ENCODE results near the gene RGPD5. TPM values are rescaled to one million over a fixed set of nuclear protein-coding genes. Genes with fewer than 3 reads are reported as not detected.
"Not testable (repeated sequence)": the region's sequence is repeated elsewhere in the genome, so short reads cannot be mapped to it uniquely, and the experiment has no call there.

RGPD5 gene
- 18.4 and 18.6 TPM in 2 replicates for total RNA-seq (2014; rRNA removed; shearing (Covaris generic))

DNA sequence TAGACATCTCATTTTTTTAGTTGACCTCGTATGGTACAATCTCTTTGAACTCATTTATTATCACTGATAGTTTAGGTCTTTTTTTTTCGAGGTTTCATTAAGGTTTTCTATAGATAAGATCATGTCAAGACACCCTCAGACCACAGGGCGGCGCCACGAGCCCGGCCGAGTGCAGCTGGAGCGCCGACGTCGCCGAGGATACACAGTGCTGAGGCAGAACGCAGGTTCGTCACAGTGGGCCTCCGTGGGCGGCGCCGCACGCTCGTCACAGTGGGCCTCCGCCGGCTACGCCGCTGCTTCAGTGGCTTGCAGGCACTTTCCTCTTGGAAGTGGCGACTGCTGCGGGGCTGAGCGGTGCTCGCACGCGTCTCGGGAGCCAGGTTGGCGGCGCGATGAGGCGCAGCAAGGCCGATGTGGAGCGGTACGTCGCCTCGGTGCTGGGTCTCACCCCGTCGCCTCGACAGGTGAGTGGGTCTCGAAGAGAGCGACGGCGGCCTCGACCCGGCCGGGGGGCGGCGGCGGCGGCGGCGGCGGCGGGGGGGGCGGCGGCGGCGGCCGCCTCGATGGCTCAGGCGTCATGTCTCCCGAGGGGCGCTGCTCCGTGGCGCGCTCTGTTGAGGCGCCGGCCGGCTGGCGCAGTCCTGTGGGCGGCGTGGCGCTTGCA is at the start of gene RGPD5:
Gene RGPD5 (plus strand): TSS at position 232 of the 664 bp plus-strand sequence. CDS start 161 bp downstream, at position 393.
- not testable (repeated sequence) for H3K4me3 ChIP-seq (ENCODE audit: insufficient read depth, low read depth, low read length); DNase-seq; H3K36me3 ChIP-seq (replicated peaks; ENCODE audit: control insufficient read depth, insufficient read depth, low read length); H3K27me3 ChIP-seq (ENCODE audit: control insufficient read depth, insufficient read depth, low read length)

DNA sequence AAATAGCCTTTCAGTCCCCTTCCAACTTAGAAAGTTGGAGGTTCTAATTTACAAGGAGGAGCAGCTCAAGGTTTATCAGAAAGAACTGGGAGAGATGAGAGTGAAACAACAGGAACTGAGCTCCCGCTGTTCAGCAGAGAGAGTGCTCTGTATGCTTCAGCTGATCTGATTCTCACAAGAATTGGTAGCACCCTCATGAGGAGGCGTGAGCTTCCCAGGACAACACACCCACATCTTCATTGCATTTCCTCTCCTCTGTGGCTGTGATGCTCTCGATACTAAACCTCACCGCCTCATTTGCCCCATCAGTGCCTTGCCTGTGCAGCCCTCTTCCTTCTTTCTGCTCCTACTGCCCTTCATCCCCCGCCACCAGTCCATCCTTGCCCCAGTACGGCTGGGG is 42.5 kb upstream of the RGPD5 start:
- not testable (repeated sequence) for DNase-seq; H3K27me3 ChIP-seq (ENCODE audit: control insufficient read depth, insufficient read depth, low read length); H3K4me3 ChIP-seq (ENCODE audit: insufficient read depth, low read depth, low read length); H3K36me3 ChIP-seq (replicated peaks; ENCODE audit: control insufficient read depth, insufficient read depth, low read length)

DNA sequence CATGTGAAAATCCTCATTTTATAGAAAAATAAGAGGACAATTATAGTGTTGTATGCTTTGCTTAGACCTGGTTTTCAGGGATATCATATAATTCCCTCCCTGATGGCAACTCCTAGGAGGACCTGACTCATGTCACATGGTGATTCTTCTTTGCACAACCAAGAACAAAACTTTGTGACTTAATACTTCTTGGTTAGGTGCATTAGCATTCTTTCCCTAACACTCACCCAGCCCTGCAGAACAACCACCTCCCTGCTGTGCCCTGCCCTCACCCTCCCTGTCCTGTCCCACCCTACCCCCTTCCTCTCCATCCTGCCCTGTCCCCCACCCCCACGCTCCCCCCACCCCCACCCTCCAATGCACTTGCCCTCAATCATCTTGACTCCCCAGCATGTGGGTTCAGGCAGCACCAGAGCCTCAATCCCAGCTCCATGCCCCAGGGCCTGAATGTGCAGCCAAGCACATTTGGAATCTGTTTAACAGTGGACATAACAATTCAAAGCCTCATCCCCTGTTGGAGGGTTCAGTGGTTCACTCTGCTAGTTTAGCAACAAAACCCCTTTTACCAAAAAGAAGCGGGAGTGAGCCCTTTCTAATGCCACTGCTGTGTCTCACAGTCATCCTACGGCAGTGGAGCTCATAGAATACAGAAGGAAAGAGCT is 36.8 kb upstream of the RGPD5 start:
- DNase-seq; H3K4me3 ChIP-seq (ENCODE audit: insufficient read depth, low read depth, low read length); H3K27me3 ChIP-seq (ENCODE audit: control insufficient read depth, insufficient read depth, low read length); H3K36me3 ChIP-seq (replicated peaks; ENCODE audit: control insufficient read depth, insufficient read depth, low read length): not testable (repeated sequence)

- not testable (repeated sequence) for DNase-seq; H3K36me3 ChIP-seq (replicated peaks; ENCODE audit: control insufficient read depth, insufficient read depth, low read length); H3K27me3 ChIP-seq (ENCODE audit: control insufficient read depth, insufficient read depth, low read length)
- peak overlapping the region; percentile 23 for H3K4me3 ChIP-seq (ENCODE audit: insufficient read depth, low read depth, low read length)
Measured at GRCh38 chr2:109760265-109761042, 33.7 kb upstream of the RGPD5 start.

DNA sequence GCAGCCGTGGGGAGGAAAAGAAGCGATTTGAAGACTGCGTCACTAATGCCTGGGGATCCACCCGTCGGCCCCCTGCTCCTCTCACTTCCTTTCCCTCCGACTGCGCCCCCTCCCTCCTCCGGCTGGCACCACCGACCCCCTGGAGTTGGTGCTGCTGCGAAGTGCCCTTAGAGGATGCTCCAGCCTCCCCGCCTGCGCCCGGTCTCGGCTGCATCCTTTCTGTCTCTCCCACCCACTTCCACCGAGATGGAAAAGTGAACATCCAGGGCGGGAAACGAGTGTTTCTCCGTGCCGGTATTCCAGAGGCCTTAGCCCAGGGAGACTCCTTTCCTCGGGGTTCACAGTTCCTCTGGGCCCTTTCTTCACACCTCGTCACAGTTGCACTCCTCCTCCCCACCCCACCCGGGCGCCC is 33.1 kb upstream of the RGPD5 start:
- not testable (repeated sequence) for DNase-seq; H3K36me3 ChIP-seq (replicated peaks; ENCODE audit: control insufficient read depth, insufficient read depth, low read length); H3K27me3 ChIP-seq (ENCODE audit: control insufficient read depth, insufficient read depth, low read length)
- H3K4me3 ChIP-seq (ENCODE audit: insufficient read depth, low read depth, low read length): peak overlapping the region; percentile 23

- not testable (repeated sequence) for H3K4me3 ChIP-seq (ENCODE audit: insufficient read depth, low read depth, low read length); H3K27me3 ChIP-seq (ENCODE audit: control insufficient read depth, insufficient read depth, low read length); H3K36me3 ChIP-seq (replicated peaks; ENCODE audit: control insufficient read depth, insufficient read depth, low read length)
Measured at GRCh38 chr2:109761976-109762375, 32.1 kb upstream of the RGPD5 start.

DNA sequence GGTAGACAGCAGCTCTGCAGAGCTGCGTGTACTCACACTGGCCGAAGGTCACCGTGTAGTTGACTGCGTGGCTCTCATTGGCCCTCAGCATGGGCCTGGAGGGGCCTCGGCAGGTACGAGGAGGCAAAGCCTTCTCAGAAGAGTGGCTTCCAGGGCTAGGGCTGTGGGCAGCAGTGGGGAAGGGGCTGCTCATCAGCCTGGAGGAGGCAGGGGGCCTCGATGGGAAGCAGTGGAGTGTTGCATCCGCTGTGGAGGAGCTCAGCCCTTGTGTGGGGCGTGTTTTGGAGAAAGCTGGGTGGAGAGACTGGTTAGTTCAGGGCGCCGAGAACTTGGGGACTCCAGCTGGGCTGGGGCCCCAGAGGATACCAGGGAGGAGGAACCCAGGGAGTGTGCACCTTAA is 28.0 kb upstream of the RGPD5 start:
- H3K36me3 ChIP-seq (replicated peaks; ENCODE audit: control insufficient read depth, insufficient read depth, low read length); DNase-seq; H3K4me3 ChIP-seq (ENCODE audit: insufficient read depth, low read depth, low read length); H3K27me3 ChIP-seq (ENCODE audit: control insufficient read depth, insufficient read depth, low read length): not testable (repeated sequence)

More at GRCh38 chr2:109761976-109762375, 32.1 kb upstream of the RGPD5 start:
- not testable (repeated sequence) for DNase-seq

DNA sequence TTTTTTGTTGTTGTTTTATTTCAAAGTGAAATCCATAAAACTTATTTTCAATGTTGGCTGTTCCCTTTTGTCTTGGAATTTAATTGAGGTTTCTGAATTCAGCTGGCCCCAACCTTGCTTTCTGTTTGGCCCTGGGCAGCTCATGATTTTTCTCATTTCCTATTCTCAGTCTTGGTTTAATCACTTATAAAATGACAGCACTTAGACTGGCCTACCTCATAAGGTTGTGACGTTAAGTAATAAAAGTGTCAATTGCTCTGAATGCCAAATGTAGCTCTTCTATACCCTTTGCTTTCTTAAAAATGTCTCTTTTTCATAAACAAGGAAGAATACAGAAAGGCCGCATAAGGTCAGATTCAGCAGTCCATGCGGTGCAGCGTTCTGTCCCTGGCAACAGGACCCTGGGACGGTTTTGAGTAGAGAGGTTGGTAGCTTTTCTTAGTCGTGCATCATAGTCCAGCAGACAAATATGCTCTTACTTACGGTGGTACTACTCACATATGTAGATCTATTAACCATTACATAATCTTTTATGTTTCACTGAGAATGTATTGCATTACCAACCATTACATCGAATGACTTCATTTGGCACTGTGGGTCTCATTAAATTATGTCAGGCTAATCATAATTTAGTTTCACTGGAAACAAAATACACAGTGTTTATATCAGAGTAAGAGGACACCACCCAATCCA is 27.1 kb upstream of the RGPD5 start:
- DNase-seq; H3K36me3 ChIP-seq (replicated peaks; ENCODE audit: control insufficient read depth, insufficient read depth, low read length); H3K27me3 ChIP-seq (ENCODE audit: control insufficient read depth, insufficient read depth, low read length); H3K4me3 ChIP-seq (ENCODE audit: insufficient read depth, low read depth, low read length): not testable (repeated sequence)

DNA sequence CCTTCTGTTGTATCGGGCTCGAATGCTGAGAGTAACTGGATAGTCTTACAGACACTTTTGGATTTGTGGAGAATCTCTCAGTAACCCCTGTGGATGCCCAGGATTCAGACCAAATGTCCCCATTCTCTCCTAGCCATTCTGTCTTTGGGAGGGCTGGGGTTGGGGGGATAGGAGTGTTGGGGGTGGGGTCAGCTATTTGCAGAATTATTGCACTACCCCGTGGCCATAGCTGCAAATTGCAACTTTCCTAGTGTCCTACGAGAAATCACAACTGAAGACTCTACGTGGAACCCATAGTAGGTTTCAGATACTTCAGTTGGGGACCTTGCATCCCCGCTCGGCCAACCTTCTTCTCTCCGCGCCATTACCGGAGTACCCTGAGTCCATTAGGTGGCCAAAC is 25.2 kb upstream of the RGPD5 start:
- H3K27me3 ChIP-seq (ENCODE audit: control insufficient read depth, insufficient read depth, low read length); H3K36me3 ChIP-seq (replicated peaks; ENCODE audit: control insufficient read depth, insufficient read depth, low read length); DNase-seq; H3K4me3 ChIP-seq (ENCODE audit: insufficient read depth, low read depth, low read length): not testable (repeated sequence)

DNA sequence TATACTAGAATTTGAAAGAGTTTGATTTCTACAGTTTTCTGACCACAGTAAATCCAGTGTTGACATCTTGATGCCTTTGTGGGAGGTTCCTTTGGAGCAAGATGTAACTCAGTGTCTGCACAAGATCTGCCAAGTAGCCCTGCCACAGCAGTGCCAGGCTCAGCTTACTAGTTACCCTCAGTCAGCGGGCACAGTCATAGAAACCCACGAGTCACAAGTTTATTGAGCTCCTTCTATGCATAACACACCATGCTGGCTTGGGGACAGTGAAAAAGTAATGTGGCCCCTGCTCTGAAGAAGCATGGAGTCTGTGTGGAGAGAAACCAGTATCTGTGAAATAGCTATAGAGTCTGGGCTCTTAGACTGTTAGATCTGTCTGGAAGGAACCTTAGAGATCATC is 15.0 kb upstream of the RGPD5 start:
- H3K4me3 ChIP-seq (ENCODE audit: insufficient read depth, low read depth, low read length); H3K36me3 ChIP-seq (replicated peaks; ENCODE audit: control insufficient read depth, insufficient read depth, low read length); H3K27me3 ChIP-seq (ENCODE audit: control insufficient read depth, insufficient read depth, low read length); DNase-seq: not testable (repeated sequence)

GRCh38 chr2:109781147-109781816 is 12.8 kb upstream of the RGPD5 start:
- not testable (repeated sequence) for H3K36me3 ChIP-seq (replicated peaks; ENCODE audit: control insufficient read depth, insufficient read depth, low read length); DNase-seq; H3K27me3 ChIP-seq (ENCODE audit: control insufficient read depth, insufficient read depth, low read length); H3K4me3 ChIP-seq (ENCODE audit: insufficient read depth, low read depth, low read length)

GRCh38 chr2:109782446-109782993 is 11.6 kb upstream of the RGPD5 start:
- DNase-seq; H3K36me3 ChIP-seq (replicated peaks; ENCODE audit: control insufficient read depth, insufficient read depth, low read length); H3K4me3 ChIP-seq (ENCODE audit: insufficient read depth, low read depth, low read length); H3K27me3 ChIP-seq (ENCODE audit: control insufficient read depth, insufficient read depth, low read length): not testable (repeated sequence)

GRCh38 chr2:109791530-109792279 is 2.4 kb upstream of the RGPD5 start:
- H3K4me3 ChIP-seq (ENCODE audit: insufficient read depth, low read depth, low read length); DNase-seq; H3K27me3 ChIP-seq (ENCODE audit: control insufficient read depth, insufficient read depth, low read length); H3K36me3 ChIP-seq (replicated peaks; ENCODE audit: control insufficient read depth, insufficient read depth, low read length): not testable (repeated sequence)
